ENCODE measurements around the gene NUTF2. TPM values are rescaled to one million over a fixed set of nuclear protein-coding genes. Genes with fewer than 3 reads are reported as not detected.
A peak's percentile ranks its signal among the peaks of the same experiment; 100 is the strongest.

NUTF2 gene
- total RNA-seq, 1 experiment from 2014 or later: 145 TPM

- intact Hi-C loops (cut with micrococcal nuclease): no loop called here
- Histone ChIP-seq H3K9ac (ENCODE audit: low read length) (no peak overlapping the region), H3K4me3 (replicated peaks in 1 of 2; ENCODE audit: low read depth in 1 of 2, low read length in 2 of 2) (no peak overlapping the region), H3K9me3 (ENCODE audit: control insufficient read depth in 1 of 2, insufficient read depth in 1 of 2, low read depth in 1 of 2, low read length in 2 of 2) (no peaks in the 10 kb centered on the region), H3K4me2 (ENCODE audit: low read length) (peak overlapping the region; percentile 30), H3K36me3 (ENCODE audit: control insufficient read depth in 1 of 2, insufficient read depth in 2 of 2, low read length in 2 of 2) (peaks cover under 1 to 23% of the 10 kb centered on the region in 2 experiments; a peak in 1 of 4 replicates), H4K20me1 (ENCODE audit: insufficient read depth) (peaks cover 9% of the 10 kb centered on the region; the same call in 1 of the 2 replicates), H3K27ac (ENCODE audit: low read depth, low read length) (no peak overlapping the region), H3K27me3 (ENCODE audit: insufficient read depth, low read length) (no peaks in the 10 kb centered on the region), H3K9me2 (ENCODE audit: insufficient read depth) (no peaks in the 10 kb centered on the region), H3K4me1 (ENCODE audit: control insufficient read depth in 1 of 2, insufficient read depth in 2 of 2, low read length in 2 of 2) (peaks cover 17 to 69% of the 10 kb centered on the region in 2 experiments; a peak in 3 of 4 replicates), H3K79me2 (ENCODE audit: insufficient read depth, low read length) (peaks cover 93% of the 10 kb centered on the region), H2AFZ (ENCODE audit: low read depth, low read length, poor library complexity, severe bottlenecking) (no peak overlapping the region)
- TF ChIP-seq CBX3 (IDR thresholded peaks at IDR 0.05; ENCODE audit: low read depth) (no peak), FOSL1 (IDR thresholded peaks at IDR 0.05; ENCODE audit: low read depth) (0 out of 2 replicates have a peak, but pooled peaks have one; percentile 27)
- ChIA-PET RAD21 (ENCODE audit: low non-redundant PET in 1 of 2, low total read pairs in 2 of 2, uncharacterized antibody in 2 of 2, unreplicated experiment in 2 of 2) (no interaction called here), POLR2A (no interaction called here), CTCF (no interaction called here)
- no peak for DNase-seq (ENCODE audit: low read depth, low spot score)
- BruUV-seq (replicated peaks): no TSS peak
- no peak for ATAC-seq
Measured at GRCh38 chr16:67860589-67861398, 14.1 kb downstream of the NUTF2 start.

- Histone ChIP-seq H4K20me1 (ENCODE audit: insufficient read depth) (peaks cover 9% of the 10 kb centered on the region; the same call in 1 of the 2 replicates), H3K4me3 (replicated peaks in 1 of 2; ENCODE audit: low read depth in 1 of 2, low read length in 2 of 2) (no peak overlapping the region)
- POLR2A ChIA-PET: no interaction called here
Measured at GRCh38 chr16:67861877-67862276, 15.1 kb downstream of the NUTF2 start.

More at GRCh38 chr16:67861877-67862276, 15.1 kb downstream of the NUTF2 start:
- no TSS peak for BruUV-seq (replicated peaks)
- Histone ChIP-seq H3K36me3 (ENCODE audit: control insufficient read depth in 1 of 2, insufficient read depth in 2 of 2, low read length in 2 of 2) (peaks cover 6 to 31% of the 10 kb centered on the region in 2 experiments; a peak in 3 of 4 replicates), H3K27ac (ENCODE audit: low read depth, low read length) (no peak overlapping the region), H3K79me2 (ENCODE audit: insufficient read depth, low read length) (peaks cover 92% of the 10 kb centered on the region), H2AFZ (ENCODE audit: low read depth, low read length, poor library complexity, severe bottlenecking) (no peak overlapping the region), H3K27me3 (ENCODE audit: insufficient read depth, low read length) (no peaks in the 10 kb centered on the region), H3K9me3 (ENCODE audit: control insufficient read depth in 1 of 2, insufficient read depth in 1 of 2, low read depth in 1 of 2, low read length in 2 of 2) (no peaks in the 10 kb centered on the region), H3K4me1 (ENCODE audit: control insufficient read depth in 1 of 2, insufficient read depth in 2 of 2, low read length in 2 of 2) (peaks cover 15 to 65% of the 10 kb centered on the region in 2 experiments; a peak in 3 of 4 replicates), H3K9me2 (ENCODE audit: insufficient read depth) (no peaks in the 10 kb centered on the region), H3K9ac (ENCODE audit: low read length) (no peak overlapping the region), H3K4me2 (ENCODE audit: low read length) (no peak overlapping the region; the same call in 1 of the 2 replicates)
- ATAC-seq (no peak), DNase-seq (ENCODE audit: low read depth, low spot score) (no peak)
- TF ChIP-seq, protein P1, sequence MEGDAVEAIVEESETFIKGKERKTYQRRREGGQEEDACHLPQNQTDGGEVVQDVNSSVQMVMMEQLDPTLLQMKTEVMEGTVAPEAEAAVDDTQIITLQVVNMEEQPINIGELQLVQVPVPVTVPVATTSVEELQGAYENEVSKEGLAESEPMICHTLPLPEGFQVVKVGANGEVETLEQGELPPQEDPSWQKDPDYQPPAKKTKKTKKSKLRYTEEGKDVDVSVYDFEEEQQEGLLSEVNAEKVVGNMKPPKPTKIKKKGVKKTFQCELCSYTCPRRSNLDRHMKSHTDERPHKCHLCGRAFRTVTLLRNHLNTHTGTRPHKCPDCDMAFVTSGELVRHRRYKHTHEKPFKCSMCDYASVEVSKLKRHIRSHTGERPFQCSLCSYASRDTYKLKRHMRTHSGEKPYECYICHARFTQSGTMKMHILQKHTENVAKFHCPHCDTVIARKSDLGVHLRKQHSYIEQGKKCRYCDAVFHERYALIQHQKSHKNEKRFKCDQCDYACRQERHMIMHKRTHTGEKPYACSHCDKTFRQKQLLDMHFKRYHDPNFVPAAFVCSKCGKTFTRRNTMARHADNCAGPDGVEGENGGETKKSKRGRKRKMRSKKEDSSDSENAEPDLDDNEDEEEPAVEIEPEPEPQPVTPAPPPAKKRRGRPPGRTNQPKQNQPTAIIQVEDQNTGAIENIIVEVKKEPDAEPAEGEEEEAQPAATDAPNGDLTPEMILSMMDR (IDR thresholded peaks at IDR 0.05 in 2 of 3, conservative IDR thresholded peaks at IDR 0.05 in 1 of 3; ENCODE audit: borderline replicate concordance in 1 of 3, insufficient read depth in 1 of 3, low read depth in 2 of 3, low read length in 2 of 3): no peak
- TF ChIP-seq YY1 (IDR thresholded peaks at IDR 0.05; ENCODE audit: extremely low read depth, insufficient replicate concordance, low read depth, low read length) (no peak), MAX (IDR thresholded peaks at IDR 0.05) (no peak), RAD21 (IDR thresholded peaks at IDR 0.05; ENCODE audit: low read depth) (no peak), EGR1 (IDR thresholded peaks at IDR 0.05; ENCODE audit: low read depth) (no peak), TCF7L2 (IDR thresholded peaks at IDR 0.05; ENCODE audit: borderline replicate concordance, extremely low read depth, insufficient read depth, insufficient read length) (no peak), POLR2A (IDR thresholded peaks at IDR 0.05; ENCODE audit: borderline replicate concordance, extremely low read depth, insufficient read depth, insufficient read length) (no peak), EZH2phosphoT487 (IDR thresholded peaks at IDR 0.05; ENCODE audit: borderline replicate concordance) (no peak), ELF1 (IDR thresholded peaks at IDR 0.05; ENCODE audit: borderline replicate concordance, low read depth) (no peak)
- intact Hi-C loops (cut with micrococcal nuclease): no loop called here
- ChIA-PET RAD21 (ENCODE audit: low non-redundant PET in 1 of 2, low total read pairs in 2 of 2, uncharacterized antibody in 2 of 2, unreplicated experiment in 2 of 2) (no interaction called here), CTCF (interaction anchor here (0.8 kb wide), 1 partner anchor 341 kb away, joined by 4 read pairs; no protein-coding TSS in a partner anchor)
